Panc1 (cell line): Measurements from ENCODE around the gene APMAP.

Source experiments
- TF ChIP-seq, protein P1 (sequence below), 2 experiments: IDR thresholded peaks; 2 replicates each; pipeline ENCODE4 v1.6.1; 2011 to 2012; ENCODE audit warnings: low read depth in 2 of 2, control low read depth in 1 of 2, low read length in 1 of 2, mild to moderate bottlenecking in 1 of 2, moderate library complexity in 1 of 2; ENCODE audit not compliant: insufficient read depth in 1 of 2
- TF ChIP-seq, protein P2 (sequence below): fragments of 450-650 bp; IDR thresholded peaks from 2 replicates; pipeline ENCODE4 v1.5.1; 2017; ENCODE audit warnings: mild to moderate bottlenecking

DNA sequence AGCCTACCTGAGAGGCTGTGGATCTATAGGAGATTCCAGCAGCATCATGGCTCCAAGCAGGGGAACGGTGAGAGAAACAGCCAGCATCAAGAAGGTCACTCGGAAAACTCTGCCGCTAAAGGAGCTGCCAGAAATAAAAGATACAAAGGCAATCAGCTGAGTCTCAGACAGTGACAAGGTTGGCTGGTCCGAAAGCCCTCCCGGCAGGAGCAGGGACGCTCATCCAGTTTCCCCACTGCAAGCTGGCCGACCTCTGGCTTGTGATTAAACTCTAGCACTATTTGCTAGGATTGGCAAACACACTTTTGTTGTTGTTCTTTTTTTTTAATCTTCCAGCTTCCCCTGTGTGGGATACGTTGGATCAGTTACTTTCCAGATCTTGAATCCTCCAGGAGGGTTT lies 8.7 kb downstream of the APMAP start:
- TF ChIP-seq, protein P1, sequence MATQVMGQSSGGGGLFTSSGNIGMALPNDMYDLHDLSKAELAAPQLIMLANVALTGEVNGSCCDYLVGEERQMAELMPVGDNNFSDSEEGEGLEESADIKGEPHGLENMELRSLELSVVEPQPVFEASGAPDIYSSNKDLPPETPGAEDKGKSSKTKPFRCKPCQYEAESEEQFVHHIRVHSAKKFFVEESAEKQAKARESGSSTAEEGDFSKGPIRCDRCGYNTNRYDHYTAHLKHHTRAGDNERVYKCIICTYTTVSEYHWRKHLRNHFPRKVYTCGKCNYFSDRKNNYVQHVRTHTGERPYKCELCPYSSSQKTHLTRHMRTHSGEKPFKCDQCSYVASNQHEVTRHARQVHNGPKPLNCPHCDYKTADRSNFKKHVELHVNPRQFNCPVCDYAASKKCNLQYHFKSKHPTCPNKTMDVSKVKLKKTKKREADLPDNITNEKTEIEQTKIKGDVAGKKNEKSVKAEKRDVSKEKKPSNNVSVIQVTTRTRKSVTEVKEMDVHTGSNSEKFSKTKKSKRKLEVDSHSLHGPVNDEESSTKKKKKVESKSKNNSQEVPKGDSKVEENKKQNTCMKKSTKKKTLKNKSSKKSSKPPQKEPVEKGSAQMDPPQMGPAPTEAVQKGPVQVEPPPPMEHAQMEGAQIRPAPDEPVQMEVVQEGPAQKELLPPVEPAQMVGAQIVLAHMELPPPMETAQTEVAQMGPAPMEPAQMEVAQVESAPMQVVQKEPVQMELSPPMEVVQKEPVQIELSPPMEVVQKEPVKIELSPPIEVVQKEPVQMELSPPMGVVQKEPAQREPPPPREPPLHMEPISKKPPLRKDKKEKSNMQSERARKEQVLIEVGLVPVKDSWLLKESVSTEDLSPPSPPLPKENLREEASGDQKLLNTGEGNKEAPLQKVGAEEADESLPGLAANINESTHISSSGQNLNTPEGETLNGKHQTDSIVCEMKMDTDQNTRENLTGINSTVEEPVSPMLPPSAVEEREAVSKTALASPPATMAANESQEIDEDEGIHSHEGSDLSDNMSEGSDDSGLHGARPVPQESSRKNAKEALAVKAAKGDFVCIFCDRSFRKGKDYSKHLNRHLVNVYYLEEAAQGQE (IDR thresholded peaks at IDR 0.05; ENCODE audit: insufficient read depth in 1 of 2, low read depth in 2 of 2, low read length in 1 of 2): no peak
- TF ChIP-seq, protein P2, sequence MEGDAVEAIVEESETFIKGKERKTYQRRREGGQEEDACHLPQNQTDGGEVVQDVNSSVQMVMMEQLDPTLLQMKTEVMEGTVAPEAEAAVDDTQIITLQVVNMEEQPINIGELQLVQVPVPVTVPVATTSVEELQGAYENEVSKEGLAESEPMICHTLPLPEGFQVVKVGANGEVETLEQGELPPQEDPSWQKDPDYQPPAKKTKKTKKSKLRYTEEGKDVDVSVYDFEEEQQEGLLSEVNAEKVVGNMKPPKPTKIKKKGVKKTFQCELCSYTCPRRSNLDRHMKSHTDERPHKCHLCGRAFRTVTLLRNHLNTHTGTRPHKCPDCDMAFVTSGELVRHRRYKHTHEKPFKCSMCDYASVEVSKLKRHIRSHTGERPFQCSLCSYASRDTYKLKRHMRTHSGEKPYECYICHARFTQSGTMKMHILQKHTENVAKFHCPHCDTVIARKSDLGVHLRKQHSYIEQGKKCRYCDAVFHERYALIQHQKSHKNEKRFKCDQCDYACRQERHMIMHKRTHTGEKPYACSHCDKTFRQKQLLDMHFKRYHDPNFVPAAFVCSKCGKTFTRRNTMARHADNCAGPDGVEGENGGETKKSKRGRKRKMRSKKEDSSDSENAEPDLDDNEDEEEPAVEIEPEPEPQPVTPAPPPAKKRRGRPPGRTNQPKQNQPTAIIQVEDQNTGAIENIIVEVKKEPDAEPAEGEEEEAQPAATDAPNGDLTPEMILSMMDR: no peak
